Measurements from ENCODE around the gene FGF19.
"Not testable (repeated sequence)": the region's sequence is repeated elsewhere in the genome, so short reads cannot be mapped to it uniquely, and the experiment has no call there.

The FGF19 gene

DNA sequence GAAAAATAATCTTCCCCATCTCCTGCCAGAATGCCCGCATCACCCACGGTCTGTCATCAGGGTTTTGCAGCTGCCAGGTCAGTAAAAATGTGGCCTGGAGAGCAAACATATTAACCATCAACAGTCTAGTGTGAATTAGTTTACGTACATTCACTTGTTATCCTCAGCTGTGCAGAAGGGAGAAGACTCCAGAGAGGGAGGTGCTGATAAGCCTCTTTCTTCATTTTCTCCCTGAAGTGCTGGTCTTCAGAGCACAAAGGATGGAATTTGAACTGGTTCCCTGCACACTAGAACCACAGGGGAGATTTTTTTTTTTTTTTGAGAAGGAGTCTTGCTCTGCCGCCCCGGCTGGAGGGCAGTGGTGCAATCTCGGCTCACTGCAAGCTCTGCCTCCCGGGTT lies 8.2 kb downstream of the FGF19 start:
- DNase-seq: no peak

DNA sequence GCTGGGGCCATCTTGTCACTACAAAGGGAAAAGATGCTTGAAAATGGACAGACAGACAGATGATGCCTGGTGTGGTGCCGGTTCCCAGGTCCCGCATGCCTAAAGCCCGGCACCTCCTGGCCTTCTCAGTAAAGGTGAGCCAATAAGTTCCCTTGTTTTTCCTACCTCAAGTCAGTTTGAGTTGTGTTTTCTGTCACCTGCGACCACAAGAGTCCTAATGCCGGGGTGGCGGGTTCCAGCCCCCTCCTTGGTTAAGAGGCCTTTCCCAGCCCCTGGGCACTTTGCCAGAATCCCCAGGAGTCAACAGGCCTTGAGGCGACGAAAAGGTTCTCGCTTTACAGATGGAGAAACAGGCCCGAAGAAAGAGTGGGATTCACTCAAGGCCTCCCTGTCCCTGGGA lies 9.0 kb downstream of the FGF19 start:
- DNase-seq: no peak

DNA sequence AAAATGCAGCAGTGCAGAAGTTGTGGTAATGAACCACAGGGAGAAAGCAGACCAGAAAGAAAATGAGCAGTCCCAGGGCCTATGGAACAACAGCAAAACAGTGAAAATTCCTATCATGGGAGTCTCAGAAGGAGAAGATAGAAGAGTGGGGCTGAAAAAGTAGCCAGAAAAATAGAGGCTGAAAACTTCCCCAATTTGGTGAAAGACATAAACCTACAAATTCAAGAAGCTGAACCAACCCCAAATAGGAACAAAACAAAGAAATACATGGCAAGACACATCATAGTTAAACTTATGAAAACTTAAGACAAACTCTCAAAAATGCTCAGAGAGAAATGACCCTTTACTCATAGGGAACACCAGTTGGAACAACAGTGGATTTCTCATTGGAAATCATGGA lies 11.4 kb downstream of the FGF19 start:
- no peak for DNase-seq

- DNase-seq: no peak
Observed at GRCh38 chr11:69691463-69691862, 12.4 kb downstream of the FGF19 start.

GRCh38 chr11:69689484-69690319 lies 14.1 kb downstream of the FGF19 start:
- no peak for DNase-seq

- DNase-seq: not testable (repeated sequence)
Observed at GRCh38 chr11:69687969-69688771, 15.7 kb downstream of the FGF19 start.

DNA sequence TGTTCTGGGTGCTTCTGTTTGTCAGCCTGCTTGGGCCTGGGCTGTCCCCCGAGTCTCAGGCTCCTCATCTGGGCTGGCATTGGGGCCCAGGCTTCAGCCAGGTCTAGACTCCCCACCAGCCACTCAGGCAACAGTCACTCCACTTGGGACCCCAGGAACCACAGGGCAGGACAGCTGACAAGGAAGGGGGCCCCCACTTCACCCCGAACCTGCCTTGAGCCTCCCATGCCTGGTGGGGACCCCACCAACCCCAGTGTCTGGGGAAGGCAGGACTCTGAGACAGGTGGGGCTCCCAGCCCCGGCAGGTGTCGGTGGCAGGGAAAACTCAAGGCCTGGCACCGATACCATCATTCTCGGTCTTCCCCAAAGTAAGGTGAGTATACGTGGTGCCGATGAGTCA lies 17.0 kb downstream of the FGF19 start:
- no peak for DNase-seq

- no peak for DNase-seq
Observed at GRCh38 chr11:69686452-69686851, 17.4 kb downstream of the FGF19 start.

GRCh38 chr11:69685348-69685747 lies 18.5 kb downstream of the FGF19 start:
- DNase-seq: no peak

DNA sequence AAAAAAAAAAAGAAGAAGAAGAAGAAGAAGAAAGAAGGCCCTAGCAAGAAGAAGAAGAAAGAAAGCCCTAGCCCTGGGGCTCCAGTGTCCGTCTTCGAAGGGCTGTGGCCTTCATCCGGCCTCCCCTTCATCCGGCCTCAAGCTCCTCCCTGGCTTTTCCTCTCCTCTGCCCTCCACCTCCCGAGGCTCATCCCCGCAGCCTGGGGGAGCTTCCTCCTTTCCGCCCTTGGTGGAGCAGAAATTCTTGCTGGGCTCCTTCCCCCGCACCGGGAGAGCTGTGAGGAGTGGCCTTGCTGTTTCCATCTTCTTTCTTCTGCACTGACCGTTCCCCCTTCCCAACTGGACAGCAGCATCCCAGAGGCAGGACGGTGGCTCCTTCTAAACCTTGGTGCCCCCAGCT lies 19.2 kb downstream of the FGF19 start:
- no peak for DNase-seq

- no peak for DNase-seq
Observed at GRCh38 chr11:69683764-69684333, 20.0 kb downstream of the FGF19 start.

GRCh38 chr11:69682681-69683326 lies 21.0 kb downstream of the FGF19 start:
- DNase-seq: no peak

DNA sequence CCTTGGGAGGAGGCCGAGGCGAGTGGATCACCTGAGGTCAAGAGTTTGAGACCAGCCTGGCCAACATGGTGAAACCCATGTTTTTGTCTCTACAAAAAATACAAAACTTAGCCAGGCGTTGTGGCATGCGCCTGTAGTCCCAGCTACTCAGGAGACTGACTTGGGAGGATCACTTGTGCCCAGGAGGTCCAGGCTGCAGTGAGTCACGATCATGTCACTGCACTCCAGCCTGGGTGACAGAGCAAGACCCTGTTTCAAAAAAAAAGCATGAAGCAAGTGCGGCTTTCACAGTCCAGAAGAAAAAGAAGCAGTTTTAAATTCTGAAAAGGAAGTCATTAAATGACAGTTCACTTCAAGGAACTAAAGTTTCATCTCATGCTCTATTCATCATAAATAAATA lies 21.6 kb downstream of the FGF19 start:
- DNase-seq: no peak

GRCh38 chr11:69680688-69681087 lies 23.1 kb downstream of the FGF19 start:
- DNase-seq: no peak

DNA sequence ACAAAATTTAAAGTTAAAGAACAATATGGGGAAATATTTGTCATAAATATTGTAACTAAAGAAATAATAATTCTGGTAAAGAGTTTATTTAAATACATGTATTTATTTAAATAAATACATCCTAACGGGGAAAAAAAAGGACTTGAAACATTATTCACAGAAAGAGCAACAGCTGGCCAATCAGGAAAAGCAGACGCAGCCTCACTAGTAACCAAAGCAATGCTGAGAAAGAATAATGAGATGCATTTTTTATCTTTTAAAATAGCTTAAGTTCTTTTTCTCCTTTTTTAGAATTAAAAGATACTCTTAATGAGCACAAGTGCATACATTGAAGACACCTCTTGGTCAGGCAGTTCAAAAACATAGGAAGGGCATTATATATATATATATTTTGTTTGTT lies 26.1 kb downstream of the FGF19 start:
- DNase-seq: no peak

DNA sequence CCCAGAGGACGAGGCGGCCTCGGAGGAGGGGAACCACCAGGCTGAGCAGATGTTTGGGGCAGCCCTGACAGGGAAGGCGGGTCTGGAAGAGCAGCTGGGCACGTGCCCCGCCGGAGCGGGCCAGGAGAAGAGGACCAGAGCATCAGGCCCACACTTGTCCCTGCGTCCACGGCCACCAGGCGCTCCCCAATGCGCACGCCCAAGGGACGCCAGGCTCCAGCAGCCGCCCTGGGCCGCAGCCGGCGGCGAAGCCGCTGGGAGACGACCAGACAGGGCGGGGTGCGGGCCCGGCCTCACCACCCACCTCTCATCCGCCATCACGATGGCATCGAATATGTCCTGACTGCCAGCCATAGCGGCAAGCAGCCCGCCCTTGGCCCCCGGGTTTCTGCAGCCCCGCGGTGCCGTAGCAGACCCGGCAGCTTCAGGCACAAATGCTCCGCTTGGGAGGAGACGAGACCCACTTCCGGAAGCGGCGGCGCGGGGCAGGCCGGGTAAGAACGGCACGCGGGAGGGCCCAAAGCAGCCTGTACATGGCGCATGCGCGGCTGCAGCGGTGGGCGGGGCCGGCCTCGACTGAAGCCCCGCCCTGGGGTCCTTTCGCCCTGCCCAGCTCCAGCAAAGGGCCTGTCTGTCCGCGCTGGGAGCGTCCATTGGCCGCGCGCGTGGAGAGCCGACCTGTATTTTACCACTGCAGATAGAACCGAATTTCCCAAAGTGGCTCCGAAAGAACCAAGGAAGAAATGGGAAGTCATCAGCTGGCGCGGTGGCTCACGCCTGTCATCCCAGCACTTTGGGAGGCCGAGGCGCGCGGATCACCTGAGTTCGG lies 28.7 kb downstream of the FGF19 start, which contains the start of gene LTO1:
LTO1 (minus strand) TSS at position 468 of the 829 bp plus-strand sequence; CDS start at position 354, 114 bp downstream.
- DNase-seq: peak; percentile 92 to 94

GRCh38 chr11:69674267-69674885 lies 29.4 kb downstream of the FGF19 start:
- no peak for DNase-seq

DNA sequence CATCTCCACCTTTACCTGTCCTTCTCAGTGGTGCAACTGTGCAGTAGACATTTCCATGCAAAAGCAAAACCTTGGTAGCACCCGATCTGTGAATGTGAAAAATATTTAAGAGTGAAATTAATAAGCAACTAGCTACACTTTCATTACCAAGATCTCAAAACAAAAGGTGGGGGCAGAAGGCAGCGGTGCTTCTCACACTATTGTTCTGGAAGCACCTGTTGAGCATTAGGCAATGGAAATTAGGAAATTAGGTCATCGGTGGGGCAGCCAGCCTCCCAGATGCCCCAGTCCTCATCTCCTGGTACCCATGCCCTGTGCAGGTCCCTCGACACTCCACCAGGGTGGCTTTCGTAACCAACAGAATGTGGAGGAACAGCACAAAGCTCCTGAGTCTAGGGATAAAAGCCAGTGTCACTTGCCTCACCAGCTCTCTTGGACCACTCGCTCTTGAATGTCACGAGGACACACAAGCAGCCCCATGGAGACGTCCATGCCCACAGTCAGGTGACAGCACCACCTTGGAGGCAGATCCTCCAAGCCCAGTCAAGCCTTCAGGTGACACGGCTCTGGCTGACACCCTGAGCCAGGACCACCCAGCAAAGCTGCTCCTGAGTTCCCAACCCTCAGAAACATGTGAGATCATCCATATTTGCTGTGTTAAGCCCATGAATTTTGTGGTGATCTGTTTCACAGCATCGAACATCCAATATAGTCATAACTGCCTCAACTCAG lies 31.9 kb downstream of the FGF19 start:
- no peak for DNase-seq

- DNase-seq: peak; percentile 45 to 64
Observed at GRCh38 chr11:69670158-69670845, 33.5 kb downstream of the FGF19 start.

GRCh38 chr11:69669486-69669885 lies 34.3 kb downstream of the FGF19 start:
- DNase-seq: no peak
